ENCODE results near the gene ABCG8.

ABCG8 gene

DNA sequence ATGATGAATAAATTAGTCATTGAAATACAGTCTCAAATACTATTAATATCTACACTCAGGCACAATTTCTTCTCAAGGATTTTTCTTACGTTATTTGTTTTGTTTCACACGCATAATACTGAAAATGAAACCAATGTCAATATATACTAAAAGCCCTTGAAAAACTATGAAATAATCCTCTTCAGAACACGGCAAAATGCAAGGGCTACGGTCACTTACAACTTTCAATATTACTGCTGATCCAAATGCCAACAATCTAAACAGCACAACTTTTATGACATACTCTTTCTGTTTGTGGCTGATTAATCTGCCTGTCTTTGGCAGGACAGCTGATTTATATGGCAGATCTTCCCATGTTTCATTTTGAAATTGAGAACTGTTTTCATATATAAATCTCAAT, 88.7 kb downstream of the ABCG8 start:
- no peak for DNase-seq

DNA sequence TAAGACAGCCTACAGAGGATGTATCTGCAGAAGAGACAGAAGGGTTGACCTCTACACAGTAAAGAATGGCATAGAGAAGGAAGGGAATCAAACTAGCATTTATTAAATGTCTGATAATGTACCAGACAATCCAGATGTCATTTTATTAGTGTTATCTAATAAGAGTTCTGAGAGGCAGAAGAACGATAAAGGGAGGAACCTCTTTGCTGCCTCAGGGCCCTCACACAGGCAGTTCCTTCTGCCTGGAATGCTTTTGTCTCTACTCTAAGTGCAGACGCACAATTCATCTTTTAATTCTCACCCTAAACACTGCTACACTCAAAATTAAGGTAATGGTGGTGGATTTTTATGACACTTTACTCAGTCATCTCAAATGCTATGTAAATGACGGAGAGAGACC, 92.5 kb downstream of the ABCG8 start:
- no peak for DNase-seq

Measured in NCI-H2081 (cell line).